IPS-18a (cell line): ENCODE data around the gene OR51E2.
A peak's percentile ranks its signal among the peaks of the same experiment; 100 is the strongest.

ENCODE experiments used
- H3K27ac ChIP-seq: one replicate; pipeline ENCODE4 v1.5.1; 2013; ENCODE audit warnings: low read length
- H3K27me3 ChIP-seq: one replicate; pipeline ENCODE4 v1.6.1; 2013; ENCODE audit warnings: mild to moderate bottlenecking, low read length; ENCODE audit not compliant: control insufficient read depth, insufficient read depth
- H3K36me3 ChIP-seq: one replicate; pipeline ENCODE4 v1.6.1; 2013; ENCODE audit warnings: low read depth, low read length; ENCODE audit not compliant: control insufficient read depth
- H3K4me1 ChIP-seq: one replicate; pipeline ENCODE4 v1.6.1; 2013; ENCODE audit warnings: low read depth, low read length; ENCODE audit not compliant: control insufficient read depth
- H3K4me3 ChIP-seq: one replicate; pipeline ENCODE4 v1.5.1; 2013; ENCODE audit warnings: low read length
- H3K9ac ChIP-seq: one replicate; pipeline ENCODE4 v1.6.1; 2013; ENCODE audit warnings: mild to moderate bottlenecking, low read length, moderate library complexity
- H3K9me3 ChIP-seq: one replicate; pipeline ENCODE4 v1.6.1; 2013; ENCODE audit warnings: low read depth, low read length; ENCODE audit not compliant: control insufficient read depth

OR51E2 gene

DNA sequence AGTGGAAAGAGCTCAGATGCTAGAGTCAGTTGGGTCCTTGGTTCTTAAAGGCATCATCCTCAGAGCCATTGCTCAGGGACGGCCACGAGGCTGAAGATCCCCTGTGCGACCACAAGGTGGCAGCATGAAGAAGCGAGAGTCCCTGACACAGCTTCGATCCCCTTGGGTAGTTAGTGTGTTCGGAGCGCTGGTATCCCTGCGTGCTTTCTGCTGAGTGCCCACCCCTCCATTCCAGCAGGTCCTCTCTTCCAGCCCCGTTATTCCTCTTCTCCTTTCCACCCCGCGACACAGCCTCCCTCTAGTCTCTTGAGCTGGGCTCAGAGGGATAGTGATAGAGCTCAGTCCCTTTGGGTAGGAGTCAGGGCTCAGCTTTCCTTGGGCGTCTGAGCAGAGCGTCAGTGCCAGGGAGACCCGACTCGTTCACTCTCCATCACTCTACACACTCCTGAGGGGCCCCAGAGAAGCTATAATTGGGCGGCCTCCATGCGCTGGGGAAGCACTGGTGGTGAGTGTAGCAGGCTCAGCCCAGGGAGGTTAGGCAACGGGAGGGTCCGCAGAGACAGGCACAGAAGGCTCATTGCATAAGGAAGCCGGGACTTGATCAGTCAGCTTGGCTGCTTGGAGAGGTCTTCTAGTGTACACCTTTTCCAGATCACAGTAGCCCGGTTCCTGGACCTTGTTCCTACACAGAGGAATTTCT lies 60.5 kb downstream of the OR51E2 start, which contains the start of gene OR51D1:
Gene OR51D1 (plus strand): TSS at position 516 of the 700 bp plus-strand sequence. CDS start 2,314 bp downstream, outside the sequence.
- Histone ChIP-seq H3K4me3 (peak within 1 kb of the TSS; percentile 32), H3K27ac (no peak within 1 kb of the TSS), H3K36me3 (no peaks in the 10 kb centered on the region), H3K4me1 (no peaks in the 10 kb centered on the region), H3K27me3 (peaks cover 11% of the 10 kb centered on the region), H3K9ac (no peak within 1 kb of the TSS), H3K9me3 (no peaks in the 10 kb centered on the region)

GRCh38 chr11:4636136-4636535 lies 61.5 kb downstream of the OR51E2 start:
- peaks cover 11% of the 10 kb centered on the region for H3K27me3 ChIP-seq
- H3K9ac ChIP-seq = no peak overlapping the region
- H3K27ac ChIP-seq = no peak overlapping the region
- no peaks in the 10 kb centered on the region for H3K36me3 ChIP-seq
- no peaks in the 10 kb centered on the region for H3K9me3 ChIP-seq
- H3K4me3 ChIP-seq = no peak overlapping the region
- no peaks in the 10 kb centered on the region for H3K4me1 ChIP-seq
